GM18870 (cell line): ENCODE data around the gene KNTC1.
"Not testable (repeated sequence)": the region's sequence is repeated elsewhere in the genome, so short reads cannot be mapped to it uniquely, and the experiment has no call there.

Experiments
- ATAC-seq: cut with Tn5 transposase; IDR thresholded peaks from one replicate; pipeline ENCODE4 v1.9.1; 2021; ENCODE audit warnings: moderate library complexity; ENCODE audit not compliant: unreplicated experiment

The KNTC1 gene

GRCh38 chr12:122526683-122527477 lies at the start of gene KNTC1, which contains the start of gene RSRC2:
Gene KNTC1 (plus strand): TSS chr12:122527249. CDS start chr12:122530064, 2,815 bp downstream.
Gene RSRC2 (minus strand): TSS chr12:122526936. CDS start chr12:122526853, 83 bp downstream.
- ATAC-seq, result peak; percentile 92

GRCh38 chr12:122480753-122481152 lies 46.3 kb upstream of the KNTC1 start:
- no peak for ATAC-seq

DNA sequence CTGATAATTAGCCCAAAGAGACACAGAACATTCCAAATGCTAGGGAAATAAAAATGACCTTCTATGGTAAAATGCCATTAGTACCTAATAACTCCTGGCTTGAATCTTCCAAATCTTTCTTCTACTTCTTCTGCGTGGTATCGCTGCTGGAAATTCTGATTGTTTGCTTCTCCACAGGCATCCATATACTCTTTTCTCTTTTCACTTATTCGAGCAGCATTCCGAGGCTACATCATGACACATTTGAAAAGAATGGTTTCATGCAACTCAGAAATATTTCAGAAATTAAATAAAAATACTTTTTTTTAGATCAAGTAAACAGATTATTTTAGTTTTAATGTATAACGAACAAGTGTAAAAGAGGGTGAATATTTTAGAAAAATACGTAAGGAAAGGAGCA lies 45.2 kb upstream of the KNTC1 start:
- ATAC-seq, result no peak

DNA sequence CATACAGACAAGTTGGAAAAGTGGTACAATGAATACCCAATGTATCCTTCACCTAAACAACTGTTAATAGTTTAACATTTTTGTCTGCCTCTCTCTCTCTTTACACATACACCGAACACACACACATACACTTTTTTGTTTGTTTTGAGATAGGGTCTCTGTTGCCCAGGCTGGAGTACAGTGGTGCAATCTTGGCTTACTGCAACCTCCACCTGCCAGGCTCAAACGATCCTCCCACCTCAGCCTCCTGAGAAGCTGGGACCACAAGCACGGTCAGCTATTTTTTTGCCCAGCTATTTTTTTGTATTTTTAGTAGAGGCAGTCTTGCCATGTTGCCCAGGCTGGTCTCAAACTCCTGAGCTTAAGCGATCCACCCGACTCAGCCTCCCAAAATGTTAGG lies 43.1 kb upstream of the KNTC1 start:
- ATAC-seq, result no peak

DNA sequence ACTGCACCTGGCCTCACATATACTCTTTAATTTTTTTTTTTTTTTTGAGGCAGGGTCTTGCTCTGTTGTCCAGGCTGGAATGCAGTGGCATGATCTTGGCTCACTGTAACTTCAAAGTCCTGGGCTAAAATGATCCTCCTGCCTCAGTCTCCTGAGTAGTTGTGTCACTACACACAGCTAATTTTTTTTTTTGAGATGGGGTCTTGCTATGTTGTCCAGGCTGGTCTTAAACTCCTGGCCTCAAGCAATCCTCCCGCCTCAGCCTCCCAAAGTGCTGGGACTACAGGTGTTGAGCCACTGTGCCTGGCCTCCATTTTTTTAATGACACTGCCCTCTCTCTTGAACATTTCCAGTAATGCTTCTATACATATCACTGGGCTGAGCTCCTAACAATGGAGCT lies 42.7 kb upstream of the KNTC1 start:
- ATAC-seq, result not testable (repeated sequence)

DNA sequence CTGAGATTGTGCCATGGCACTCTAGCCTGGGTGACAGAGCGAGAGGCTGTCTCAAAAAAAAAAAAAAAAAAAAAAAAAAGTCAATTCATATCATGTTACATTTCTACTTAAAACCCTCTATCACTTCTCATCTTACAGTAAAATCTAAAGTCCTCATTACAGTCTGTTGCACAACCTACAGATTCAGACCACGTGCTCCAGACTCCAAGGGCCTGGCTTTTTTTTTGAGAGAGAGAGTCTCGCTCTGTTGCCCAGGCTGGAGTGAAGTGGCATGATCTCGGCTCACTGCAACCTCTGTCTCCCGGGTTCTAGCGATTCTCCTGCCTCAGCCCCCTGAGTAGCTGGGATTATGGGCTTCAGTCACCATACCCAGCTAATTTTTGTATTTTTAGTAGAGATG lies 40.7 kb upstream of the KNTC1 start:
- not testable (repeated sequence) for ATAC-seq

- ATAC-seq, result no peak
Observed at GRCh38 chr12:122486805-122487426, 40.1 kb upstream of the KNTC1 start.

DNA sequence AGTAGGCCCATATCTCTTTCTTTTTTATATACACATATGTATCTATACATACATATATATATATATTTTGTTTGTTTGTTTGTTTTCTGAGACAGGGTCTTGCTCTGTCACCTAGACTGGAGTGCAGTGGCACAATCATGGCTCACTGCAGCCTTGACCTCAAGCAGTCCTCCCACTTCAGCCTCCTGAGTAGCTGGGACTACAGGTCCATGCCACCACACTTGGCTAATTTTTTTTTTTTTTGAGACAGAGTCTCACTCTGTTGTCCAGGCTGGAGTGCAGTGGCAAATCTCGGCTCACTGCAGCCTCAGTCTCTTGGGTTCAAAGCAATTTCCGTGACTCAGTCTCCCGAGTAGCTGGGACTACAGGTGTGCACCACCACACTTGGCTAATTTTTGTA lies 39.2 kb upstream of the KNTC1 start:
- not testable (repeated sequence) for ATAC-seq

GRCh38 chr12:122489038-122489437 lies 38.0 kb upstream of the KNTC1 start:
- no peak for ATAC-seq

DNA sequence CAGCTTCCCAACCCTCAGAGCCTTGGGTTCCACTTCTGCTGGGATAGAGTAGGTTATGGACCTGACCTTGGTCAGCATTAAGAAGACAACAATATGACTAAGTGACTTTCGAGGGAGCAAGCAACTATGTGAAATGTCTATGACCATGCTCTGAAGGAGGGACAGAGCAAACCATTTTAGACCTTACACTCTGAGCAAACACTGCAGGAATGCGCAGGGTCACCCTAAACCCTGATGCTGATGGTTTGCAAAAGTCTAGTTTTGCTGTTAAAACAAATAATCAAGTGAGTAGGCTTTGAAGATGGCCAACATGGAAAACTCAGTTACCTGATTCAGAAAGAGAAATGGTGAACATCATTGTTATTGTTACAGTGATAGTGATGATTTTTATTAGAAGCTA lies 35.1 kb upstream of the KNTC1 start:
- no peak for ATAC-seq

GRCh38 chr12:122493222-122493621 lies 33.8 kb upstream of the KNTC1 start:
- not testable (repeated sequence) for ATAC-seq

DNA sequence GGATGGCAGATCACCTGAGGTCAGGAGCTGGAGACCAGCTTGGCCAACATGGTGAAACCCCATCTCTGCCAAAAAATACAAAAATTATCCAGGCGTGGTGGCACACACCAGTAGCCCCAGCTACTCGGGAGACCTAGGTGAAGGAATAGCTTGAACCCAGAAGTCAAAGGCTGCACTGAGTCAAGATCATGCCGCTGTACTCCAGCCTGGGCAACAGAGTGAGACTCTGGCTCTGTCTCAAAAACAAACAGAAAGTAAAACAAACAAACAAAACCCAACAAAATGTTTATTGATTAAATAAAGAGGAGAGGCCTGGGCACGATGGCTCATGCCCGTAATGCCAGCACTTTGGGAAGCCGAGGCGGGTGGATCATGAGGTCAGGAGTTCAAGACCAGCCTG lies 31.8 kb upstream of the KNTC1 start:
- ATAC-seq, result no peak

- no peak for ATAC-seq
Observed at GRCh38 chr12:122499991-122500684, 26.9 kb upstream of the KNTC1 start.

DNA sequence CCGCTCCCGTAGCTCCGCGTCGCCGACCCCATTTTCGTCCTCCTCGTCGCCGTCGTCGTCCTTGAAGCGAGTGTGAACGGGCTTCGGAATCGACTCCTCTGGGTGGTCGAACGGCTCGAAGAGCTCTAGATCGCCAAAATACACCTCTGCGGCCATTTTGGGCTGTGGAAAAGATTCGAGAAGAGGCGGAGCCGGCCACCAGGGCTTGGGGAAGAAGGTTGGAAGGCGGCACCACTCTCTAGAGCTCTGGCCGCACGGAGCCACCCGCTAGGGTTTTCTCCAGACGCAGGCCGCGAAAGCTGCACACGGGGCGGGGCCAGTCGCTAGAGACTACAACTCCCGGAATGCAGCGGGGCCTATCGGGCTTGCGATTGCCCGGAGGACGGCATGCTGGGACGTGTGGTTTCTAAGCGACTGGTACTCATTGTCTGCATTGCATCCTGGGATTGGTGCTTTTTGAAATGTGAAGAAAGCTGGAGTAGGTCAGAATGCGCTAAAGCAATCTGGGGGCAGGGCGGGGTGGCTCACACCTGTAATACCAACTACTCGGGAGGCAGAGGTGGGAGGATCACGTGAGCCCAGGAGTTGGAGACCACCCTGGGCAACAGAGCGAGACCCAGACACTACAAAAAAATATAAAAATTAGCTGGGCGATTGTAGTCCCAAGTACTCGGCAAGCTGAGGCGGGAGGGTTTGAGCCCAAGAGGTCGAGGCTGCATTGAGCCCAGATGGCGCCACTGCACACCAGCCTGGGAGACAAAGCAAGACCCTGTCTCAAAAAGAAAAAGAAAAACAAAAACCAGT lies 26.2 kb upstream of the KNTC1 start, which contains the start of gene ZCCHC8:
ZCCHC8 (minus strand) TSS at position 248 of the 804 bp plus-strand sequence; CDS start at position 156, 92 bp downstream.
- peak; percentile 76 for ATAC-seq

DNA sequence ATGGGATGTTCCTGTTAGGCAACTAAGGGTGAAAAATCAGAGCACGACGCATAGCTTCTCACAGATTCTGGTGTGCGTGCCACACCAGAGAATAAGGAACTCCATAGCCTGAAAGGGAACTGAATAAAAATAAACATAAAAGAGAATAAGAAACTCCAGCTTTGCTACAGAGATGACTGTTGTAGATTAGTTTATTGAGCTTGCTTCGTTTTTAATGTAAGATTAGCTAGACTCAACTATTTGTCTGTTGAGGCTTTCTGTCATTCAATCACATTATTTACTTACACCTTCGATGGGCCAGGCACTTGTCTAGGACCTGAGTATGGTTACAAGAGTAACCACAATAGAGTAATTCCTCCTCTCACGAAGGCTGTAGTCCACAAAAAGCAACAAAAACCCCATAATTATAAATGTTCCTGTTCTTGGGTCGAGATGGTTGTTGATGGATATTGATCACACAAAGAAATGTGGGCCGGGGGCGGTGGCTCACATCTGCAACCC lies 25.5 kb upstream of the KNTC1 start:
- ATAC-seq, result no peak

DNA sequence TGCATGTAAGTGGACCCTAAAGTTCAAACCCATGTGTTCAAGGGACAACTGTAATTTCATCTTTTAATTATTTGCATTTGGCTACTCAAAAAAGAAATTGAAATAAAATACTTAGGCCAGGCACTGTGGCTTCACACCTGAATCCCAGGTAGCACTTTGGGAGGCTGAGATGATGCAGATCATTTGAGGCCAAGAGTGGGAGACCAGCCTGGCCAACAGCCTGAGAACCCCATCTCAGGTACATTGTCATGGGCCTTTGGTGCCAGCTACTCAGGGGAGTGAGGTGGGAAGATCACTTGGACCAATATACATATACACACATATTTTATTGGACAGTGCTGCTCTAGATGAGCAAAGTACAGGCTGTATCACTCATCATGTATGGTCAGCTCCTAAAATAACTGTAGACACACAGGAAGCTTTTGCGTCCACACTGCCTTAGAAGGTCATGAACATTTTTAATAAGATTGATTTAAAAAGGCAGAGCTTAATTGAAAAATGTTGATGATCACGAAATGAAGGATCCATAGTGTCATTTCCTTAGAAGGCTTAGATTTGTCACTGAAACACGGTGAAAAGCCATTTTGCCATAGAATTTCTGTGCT lies 23.8 kb upstream of the KNTC1 start:
- no peak for ATAC-seq

DNA sequence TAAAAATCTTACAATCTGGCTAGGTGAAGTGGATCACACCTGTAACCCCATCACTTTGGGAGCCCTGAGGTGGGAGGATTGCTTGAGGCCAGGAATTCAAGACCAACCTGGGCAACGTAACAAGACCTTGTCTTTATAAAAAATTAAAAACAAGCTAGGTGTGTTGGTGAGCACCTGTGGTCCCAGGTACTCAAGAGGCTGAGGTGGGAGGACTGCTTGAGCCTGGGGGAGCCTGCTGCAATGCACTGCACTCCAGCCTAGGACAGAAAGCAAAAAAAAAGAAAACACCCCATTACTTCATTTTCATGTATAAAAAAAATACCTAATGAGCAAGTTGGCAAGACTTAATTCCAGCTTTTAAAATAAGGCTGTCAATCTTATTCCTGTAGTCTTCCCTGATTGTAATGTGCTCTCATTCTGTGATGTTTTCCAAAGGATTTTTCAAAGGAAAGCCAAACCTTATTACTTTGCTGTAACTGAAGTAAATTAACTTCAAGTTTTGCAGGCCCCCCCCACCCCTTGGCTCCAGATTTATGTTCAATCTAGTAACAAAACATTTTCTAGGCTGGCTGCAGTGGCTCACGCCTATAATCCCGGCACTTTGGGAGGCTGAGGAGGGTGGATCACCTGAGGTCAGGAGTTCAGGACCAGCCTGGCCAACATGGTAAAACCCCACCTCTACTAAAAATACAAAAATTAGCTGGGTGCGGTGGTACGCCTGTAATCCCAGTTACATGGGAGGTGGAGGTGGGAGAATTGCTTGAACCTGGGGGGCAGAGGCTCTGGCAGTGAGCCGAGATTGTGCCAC lies 23.1 kb upstream of the KNTC1 start:
- ATAC-seq, result no peak

- ATAC-seq, result no peak
Observed at GRCh38 chr12:122505419-122506051, 21.5 kb upstream of the KNTC1 start.

GRCh38 chr12:122506393-122506938 lies 20.6 kb upstream of the KNTC1 start:
- no peak for ATAC-seq
